Measurements from ENCODE around the gene PIGP. TPM values are rescaled to one million over a fixed set of nuclear protein-coding genes. Genes with fewer than 3 reads are reported as not detected.
A peak's percentile ranks its signal among the peaks of the same experiment; 100 is the strongest.

Gene PIGP
- total RNA-seq (2021; fragmentation: NEBNext Ultra II Directional; extraction: Animal tissue kit (Norgen Biotek cat#: 25700)) (11.3 and 12.9 TPM in 2 replicates), polyA plus RNA-seq (2011; rRNA removed) (10.2 and 18.0 TPM in 2 replicates), polyA minus RNA-seq (2011; rRNA and poly(A)+ RNA removed) (3.0 and 3.6 TPM in 2 replicates)
- polyA plus RNA-seq (2011; cell fraction: cytosol; rRNA removed), result 13.6 TPM
- polyA plus RNA-seq (2011; cell fraction: nucleus; rRNA removed), result 7.7 TPM
- 7.8 to 10.5 TPM (median 8.6 TPM) in 4 replicates for polyA plus RNA-seq (2012, experiment 1 of 2)
- polyA plus RNA-seq (2012, experiment 2 of 2), result 13.1 TPM
- 19.8 TPM for polyA plus RNA-seq (2013, experiment 1 of 2)
- polyA plus RNA-seq (2013, experiment 2 of 2), result 20.2 TPM
- polyA minus RNA-seq (2011; cell fraction: cytosol; rRNA and poly(A)+ RNA removed), result 4.0 TPM
- polyA minus RNA-seq (2011; cell fraction: nucleus; rRNA and poly(A)+ RNA removed), result 9.8 TPM
- long read RNA-seq, experiment 1, full-length matches to known transcripts, result 5 of 13 reads
- long read RNA-seq, experiment 1, partial matches to known transcripts, result 2 of 13 reads
- long read RNA-seq, experiment 1, other reads (novel, unspliced or antisense), result 6 of 13 reads
- long read RNA-seq, experiment 2, full-length matches to known transcripts, result 5 of 9 reads
- long read RNA-seq, experiment 2, partial matches to known transcripts, result 1 of 9 reads
- long read RNA-seq, experiment 2, other reads (novel, unspliced or antisense), result 3 of 9 reads

- H3K4me2 ChIP-seq (ENCODE audit: insufficient read depth in 1 of 2, low read depth in 2 of 2, low read length in 2 of 2), result peak within 1 kb of the TSS; percentile 79 to 99
- peak within 1 kb of the TSS; percentile 78 for H3K18ac ChIP-seq (ENCODE audit: extremely low read depth, low read length)
- H2BK15ac ChIP-seq (ENCODE audit: low read length), result peak within 1 kb of the TSS; percentile 31; the same call in 1 of the 2 replicates
- peaks cover 0 to 28% of the 10 kb centered on the region in 2 experiments; a peak in 2 of 4 replicates for H3K79me2 ChIP-seq (ENCODE audit: control insufficient read depth in 1 of 2, insufficient read depth in 2 of 2, low read length in 2 of 2)
- H3K23ac ChIP-seq (ENCODE audit: insufficient read length), result peak within 1 kb of the TSS; percentile 70
- no peak for FAIRE-seq
- peak within 1 kb of the TSS; percentile 65 for H3K56ac ChIP-seq (replicated peaks; ENCODE audit: insufficient read length, low read depth, low read length)
- peaks cover 3 to 7% of the 10 kb centered on the region in 2 experiments for H4K20me1 ChIP-seq (replicated peaks in 1 of 2; ENCODE audit: control insufficient read depth in 1 of 2, insufficient read depth in 2 of 2, low read length in 2 of 2)
- peak; percentile 77 to 97 for DNase-seq (ENCODE audit: low read depth in 1 of 2, low spot score in 2 of 2)
- peaks cover 5% of the 10 kb centered on the region; the same call in 1 of the 2 replicates for H3K79me1 ChIP-seq (ENCODE audit: low read depth, low read length)
- no peak within 1 kb of the TSS for H2BK20ac ChIP-seq (ENCODE audit: low read length)
- H3K27ac ChIP-seq (ENCODE audit: low read depth, low read length), result peak within 1 kb of the TSS; percentile 82
- POLR2A ChIA-PET (ENCODE audit: partially characterized antibody), result interaction anchor here (1.1 to 1.3 kb wide), 2 partner anchors 66 to 82 kb away, joined by 3 to 4 read pairs; partner anchors contain the start of gene RIPPLY3
- peak within 1 kb of the TSS; percentile 35 to 70 (median 60) for H3K4me3 ChIP-seq (ENCODE audit: extremely low read depth in 1 of 4, insufficient read depth in 2 of 4, low read depth in 3 of 4, low read length in 4 of 4)
- peak within 1 kb of the TSS; percentile 67 for H3K14ac ChIP-seq (ENCODE audit: insufficient read length)
- H3K9me3 ChIP-seq (ENCODE audit: insufficient read depth in 2 of 2, low read depth in 1 of 2, low read length in 1 of 2), result no peaks in the 10 kb centered on the region
- H3K36me3 ChIP-seq (ENCODE audit: control insufficient read depth in 2 of 4, insufficient read depth in 4 of 4, low read length in 3 of 4), result no peaks in the 10 kb centered on the region; a peak in 1 of 8 replicates
- H3K23me2 ChIP-seq (ENCODE audit: low read depth, low read length), result peaks cover 12% of the 10 kb centered on the region
- peaks cover 3 to 22% (median 17%) of the 10 kb centered on the region in 4 experiments; a peak in 6 of 7 replicates for H3K27me3 ChIP-seq (replicated peaks in 1 of 4; ENCODE audit: control insufficient read depth in 3 of 4, extremely low read depth in 1 of 4, insufficient read depth in 3 of 4, low read length in 3 of 4)
- peak within 1 kb of the TSS; percentile 86 for H4K5ac ChIP-seq (ENCODE audit: insufficient read length, low read depth, low read length)
- peak within 1 kb of the TSS; percentile 70 to 86 (median 73) for H3K9ac ChIP-seq (replicated peaks in 1 of 4; ENCODE audit: extremely low read depth in 1 of 4, low read depth in 3 of 4, low read length in 3 of 4)
- peak within 1 kb of the TSS; percentile 52; the same call in 1 of the 2 replicates for H2BK5ac ChIP-seq (ENCODE audit: low read depth, low read length)
- H4K91ac ChIP-seq (replicated peaks; ENCODE audit: insufficient read length, low read length), result peak within 1 kb of the TSS; percentile 68
- peak within 1 kb of the TSS; percentile 86 for H2AFZ ChIP-seq (ENCODE audit: low read length)
- peaks cover 3 to 11% (median 8%) of the 10 kb centered on the region in 4 experiments for H3K4me1 ChIP-seq (replicated peaks in 1 of 4; ENCODE audit: control insufficient read depth in 3 of 4, insufficient read depth in 4 of 4, low read length in 3 of 4)
- WGBS, 2 experiments (ENCODE audit: extremely low coverage in 1 of 2, insufficient coverage in 1 of 2, insufficient read length in 1 of 2, insufficient replicate concordance in 2 of 2, low coverage in 1 of 2, low lambda C conversion rate in 2 of 2, missing lambda C conversion rate in 1 of 2), result 4% methylated on average over 9 of the region's 61 CpGs; no CpG with 5 or more reads in 1 of the 2 experiments
- CTCF ChIA-PET (ENCODE audit: partially characterized antibody), result no interaction called here
- H3K4ac ChIP-seq (replicated peaks; ENCODE audit: insufficient read length, low read depth, low read length), result peak within 1 kb of the TSS; percentile 83
- peak within 1 kb of the TSS; percentile 94 for H4K8ac ChIP-seq (ENCODE audit: extremely low read depth, insufficient read depth, low read length)
- peak within 1 kb of the TSS; percentile 33; the same call in 1 of the 2 replicates for H2AK5ac ChIP-seq (ENCODE audit: low read depth, low read length)
- H2BK12ac ChIP-seq (ENCODE audit: low read depth, low read length), result peak within 1 kb of the TSS; percentile 21; the same call in 1 of the 2 replicates
- H2BK120ac ChIP-seq (replicated peaks; ENCODE audit: low read depth, low read length), result no peak within 1 kb of the TSS
- peak; percentile 26; the same call in 1 of the 2 replicates for TF ChIP-seq GTF2F1 (IDR thresholded peaks at IDR 0.05; ENCODE audit: borderline replicate concordance, low read depth, low read length)
- no peak for TF ChIP-seq TCF12 (IDR thresholded peaks at IDR 0.05; ENCODE audit: low read depth, low read length)
- TF ChIP-seq BCL11A (IDR thresholded peaks at IDR 0.05; ENCODE audit: low read depth in 2 of 2, low read length in 2 of 2), result no peak
- peak in 1 of 2 experiments; percentile 63; a peak in 1 of 3 replicates for TF ChIP-seq EP300 (IDR thresholded peaks at IDR 0.05; ENCODE audit: borderline replicate concordance in 1 of 2, low read depth in 2 of 2, low read length in 2 of 2)
- TF ChIP-seq POLR2A (IDR thresholded peaks at IDR 0.05; ENCODE audit: control extremely low read depth in 1 of 2, low read depth in 2 of 2, low read length in 2 of 2), result peak; percentile 58 to 74
- peak; percentile 55; the same call in 1 of the 2 replicates for TF ChIP-seq PHF8 (conservative IDR thresholded peaks at IDR 0.05; ENCODE audit: low read depth, low read length)
- TF ChIP-seq FOSL1 (IDR thresholded peaks at IDR 0.05; ENCODE audit: insufficient read depth, low read depth, low read length), result no peak
- no peak for TF ChIP-seq JUND (IDR thresholded peaks at IDR 0.05; ENCODE audit: low read length)
- peak; percentile 76; the same call in 1 of the 2 replicates for TF ChIP-seq MAX (IDR thresholded peaks at IDR 0.05)
Observed at GRCh38 chr21:37072988-37073416, at the start of gene PIGP, which contains the start of gene TTC3. TSS of gene PIGP (minus strand) at chr21:37073071. CDS start at chr21:37072515, 556 bp downstream. TSS of gene TTC3 (plus strand) at chr21:37073254. CDS start at chr21:37087258, 14,004 bp downstream.

Data from H1 (cell line).